Measurements from ENCODE around the gene KCNQ4.

GRCh38 chr1:40860706-40861223, 77.2 kb downstream of the KCNQ4 start:
- TF ChIP-seq TAF1 (IDR thresholded peaks at IDR 0.05; ENCODE audit: borderline replicate concordance, low read depth, low read length) (no peak), POLR2A (IDR thresholded peaks at IDR 0.05; ENCODE audit: low read depth, low read length) (no peak)

Data from GM12892 (cell line).